GM19238 (cell line): ENCODE data around the gene DPEP2NB.
"Not testable (repeated sequence)": the region's sequence is repeated elsewhere in the genome, so short reads cannot be mapped to it uniquely, and the experiment has no call there.

Source experiments
- DNase-seq: peaks from one replicate; pipeline ENCODE4 v3.0.0; 2011; ENCODE audit warnings: low spot score; ENCODE audit not compliant: insufficient read length

DPEP2NB gene

DNA sequence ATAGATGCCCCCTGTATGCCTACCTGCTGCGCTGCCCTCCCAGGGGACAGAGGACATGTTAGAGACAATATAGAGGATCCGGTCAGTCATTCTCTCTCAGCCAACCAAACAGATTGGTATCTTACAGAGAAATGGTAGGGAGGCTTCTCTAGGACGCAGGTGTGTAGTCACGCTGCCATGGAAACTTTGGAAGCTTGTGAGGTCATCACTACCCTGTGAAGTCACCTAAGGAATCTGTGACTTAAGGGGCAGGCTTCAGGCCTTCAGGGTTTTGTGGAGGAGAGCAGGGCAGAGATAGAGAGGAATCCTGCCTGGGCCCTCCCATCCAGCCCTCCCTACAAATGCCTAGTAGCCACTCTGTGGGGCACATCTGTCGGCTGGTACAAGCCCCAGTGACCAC is at the start of gene DPEP2NB:
Gene DPEP2NB (minus strand): TSS at position 231 of the 400 bp plus-strand sequence. CDS start 141 bp downstream, at position 90.
- no peak for DNase-seq

DNA sequence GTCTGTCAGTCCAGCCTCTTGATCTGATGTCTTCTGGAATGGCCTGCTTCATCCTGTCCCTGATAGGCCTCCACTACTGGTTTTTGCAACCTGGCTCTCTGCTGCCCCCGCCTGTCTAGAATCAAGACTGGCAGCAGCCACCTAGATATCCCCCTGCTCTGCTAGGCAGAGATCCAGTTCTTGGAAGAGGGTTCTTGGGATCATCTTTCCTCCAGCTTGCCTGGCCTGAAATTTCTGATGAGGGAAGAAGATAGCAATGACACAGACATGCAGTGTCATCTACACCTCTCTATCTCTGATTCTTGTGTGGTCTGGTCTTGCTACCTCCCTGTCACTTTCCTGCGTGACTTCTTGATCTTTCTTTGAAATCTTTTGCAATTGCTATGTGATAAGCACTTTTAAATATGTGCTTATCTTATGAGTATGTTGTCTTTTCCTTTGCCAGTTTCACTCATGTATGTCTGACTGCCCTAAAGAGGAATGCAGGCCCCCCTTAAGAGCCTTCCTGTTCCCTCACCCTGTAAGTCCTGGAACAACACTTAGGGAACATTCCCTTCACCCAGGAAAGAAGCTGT is 49.2 kb upstream of the DPEP2NB start:
- peak; percentile 69 for DNase-seq

GRCh38 chr16:68062910-68063393 is 47.2 kb upstream of the DPEP2NB start:
- DNase-seq = no peak

- no peak for DNase-seq
These were observed 45.7 kb upstream of the DPEP2NB start for GRCh38 chr16:68061396-68061795.

GRCh38 chr16:68059804-68060203 is 44.1 kb upstream of the DPEP2NB start:
- no peak for DNase-seq

DNA sequence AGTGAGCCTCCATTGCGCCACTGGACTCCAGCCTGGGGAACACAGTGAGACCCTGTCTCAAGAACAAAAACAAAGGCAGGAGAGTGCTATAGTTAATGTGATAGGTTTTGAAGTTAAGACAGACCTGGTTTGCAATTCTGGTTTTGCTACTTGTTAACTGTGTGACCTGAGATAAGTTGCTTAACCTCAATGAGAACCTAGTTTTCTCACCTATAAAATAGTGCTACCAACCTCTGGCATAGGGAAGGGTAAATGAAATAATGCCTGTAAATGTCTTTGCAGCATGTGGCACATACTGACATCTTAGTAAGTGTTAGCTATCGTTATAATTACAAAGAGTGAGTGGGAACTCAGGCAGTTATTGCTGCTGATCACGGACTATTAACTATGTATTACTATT is 39.7 kb upstream of the DPEP2NB start:
- no peak for DNase-seq

DNA sequence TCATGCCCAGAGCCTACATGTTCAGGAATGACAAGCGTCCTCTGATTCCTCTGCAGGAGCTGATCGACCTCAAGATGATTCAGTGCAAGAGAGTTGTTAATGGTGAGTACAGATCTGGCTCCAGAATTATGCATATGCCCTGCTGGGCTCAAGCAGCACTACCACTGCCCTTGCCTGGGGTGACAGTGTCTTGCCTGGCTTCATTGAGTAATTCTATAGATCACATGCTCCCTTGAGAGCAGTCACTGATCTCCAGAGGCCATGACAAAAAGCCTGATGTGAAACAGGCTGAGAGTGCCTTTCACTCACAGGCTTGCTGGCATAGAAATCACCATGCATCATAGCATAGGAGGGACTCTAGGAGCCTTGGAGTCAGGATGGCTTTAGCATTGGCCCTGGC is 33.7 kb upstream of the DPEP2NB start:
- no peak for DNase-seq

DNA sequence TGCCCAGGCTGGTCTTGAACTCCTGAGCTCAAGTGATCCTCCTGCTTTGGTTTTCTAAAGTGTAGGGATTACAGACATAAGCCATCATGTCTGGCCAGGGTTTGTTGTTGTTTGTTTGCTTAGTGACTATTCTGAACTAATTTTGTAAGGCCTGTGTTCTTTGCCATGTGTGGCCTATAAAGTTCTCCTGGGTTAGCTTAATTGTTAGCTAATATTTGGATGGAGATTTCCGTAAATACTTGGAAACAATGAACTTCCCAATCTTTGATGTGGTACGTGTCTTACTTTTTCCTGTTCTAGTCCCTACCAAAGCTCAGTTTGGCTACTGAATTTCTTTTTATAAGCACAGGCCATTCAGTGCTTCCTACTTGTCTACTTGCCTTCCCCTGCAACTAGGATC is 32.3 kb upstream of the DPEP2NB start:
- DNase-seq = no peak

DNA sequence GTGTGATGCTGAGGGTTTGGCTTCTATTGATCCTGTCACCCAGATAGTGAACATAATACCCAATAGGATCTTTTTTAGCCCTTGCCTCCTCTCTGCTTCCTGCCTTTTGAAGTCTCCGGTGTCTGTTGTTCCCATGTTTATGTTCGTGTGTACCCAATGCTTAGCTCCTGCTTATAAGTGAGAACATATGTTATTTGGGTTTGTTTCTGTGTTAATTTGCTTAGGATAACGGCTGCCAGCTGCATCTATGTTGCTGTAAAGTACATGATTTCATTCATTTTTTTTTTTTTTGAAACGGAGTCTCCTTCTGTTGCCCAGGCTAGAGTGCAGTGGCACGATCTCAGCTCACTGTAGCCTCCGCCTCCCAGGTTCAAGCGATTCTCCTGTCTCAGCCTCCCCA is 30.4 kb upstream of the DPEP2NB start:
- no peak for DNase-seq

- DNase-seq = no peak
These were observed 26.1 kb upstream of the DPEP2NB start for GRCh38 chr16:68041783-68042182.

GRCh38 chr16:68040506-68041288 is 25.0 kb upstream of the DPEP2NB start:
- peak; percentile 74 for DNase-seq

DNA sequence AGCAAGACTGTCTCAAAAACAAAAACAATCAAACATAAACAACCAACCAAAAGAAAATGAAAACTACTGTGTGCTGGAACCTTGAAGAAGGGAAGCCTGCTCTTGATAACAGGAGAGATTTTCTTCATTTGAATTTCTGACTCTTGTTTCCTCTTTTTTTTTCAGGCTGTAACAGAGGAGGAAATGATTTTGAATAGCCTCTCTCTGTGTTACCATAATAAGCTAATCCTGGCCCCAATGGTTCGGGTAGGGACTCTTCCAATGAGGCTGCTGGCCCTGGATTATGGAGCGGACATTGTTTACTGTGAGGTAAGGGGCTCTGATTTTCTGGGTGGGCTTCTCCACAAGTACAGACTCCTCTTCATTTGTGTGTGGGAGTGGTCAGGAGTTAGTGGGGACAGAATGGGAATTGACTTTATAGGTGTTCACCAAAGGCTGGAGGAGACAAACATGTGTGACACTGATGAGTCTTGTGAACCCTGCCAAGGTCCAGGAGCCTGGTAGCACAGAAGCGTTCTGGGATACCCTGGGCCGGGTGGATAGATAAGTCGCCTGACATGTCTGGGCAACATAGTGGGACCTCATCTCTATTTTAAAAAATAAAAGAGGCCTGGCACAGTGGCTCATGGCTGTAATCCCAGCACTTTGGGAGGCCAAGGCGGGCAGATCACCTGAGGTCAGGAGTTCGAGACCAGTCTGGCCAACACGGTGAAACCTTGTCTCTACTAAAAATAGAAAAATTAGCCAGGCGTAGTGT is 22.3 kb upstream of the DPEP2NB start:
- DNase-seq = no peak

DNA sequence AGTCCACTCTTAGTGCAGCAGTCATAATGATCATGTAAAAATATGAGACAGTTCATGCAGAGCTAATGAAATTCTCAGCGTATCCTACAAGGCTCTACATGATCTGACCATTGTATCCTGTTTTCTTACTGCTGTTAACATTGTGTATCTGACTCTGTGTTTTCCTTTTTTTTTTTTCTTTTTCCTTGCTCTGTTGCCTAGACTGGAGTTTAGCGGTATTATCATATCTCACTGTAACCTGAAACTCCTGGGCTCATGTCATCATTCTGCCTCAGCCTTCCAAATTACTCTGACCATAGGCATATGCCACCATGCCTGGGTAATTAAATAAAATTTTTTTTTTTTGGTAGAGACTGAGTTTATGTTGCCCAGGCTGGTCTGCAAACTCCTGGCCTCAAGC is 19.5 kb upstream of the DPEP2NB start:
- no peak for DNase-seq

GRCh38 chr16:68033101-68033500 is 17.4 kb upstream of the DPEP2NB start:
- no peak for DNase-seq

- DNase-seq = no peak
These were observed 16.2 kb upstream of the DPEP2NB start for GRCh38 chr16:68031951-68032350.

DNA sequence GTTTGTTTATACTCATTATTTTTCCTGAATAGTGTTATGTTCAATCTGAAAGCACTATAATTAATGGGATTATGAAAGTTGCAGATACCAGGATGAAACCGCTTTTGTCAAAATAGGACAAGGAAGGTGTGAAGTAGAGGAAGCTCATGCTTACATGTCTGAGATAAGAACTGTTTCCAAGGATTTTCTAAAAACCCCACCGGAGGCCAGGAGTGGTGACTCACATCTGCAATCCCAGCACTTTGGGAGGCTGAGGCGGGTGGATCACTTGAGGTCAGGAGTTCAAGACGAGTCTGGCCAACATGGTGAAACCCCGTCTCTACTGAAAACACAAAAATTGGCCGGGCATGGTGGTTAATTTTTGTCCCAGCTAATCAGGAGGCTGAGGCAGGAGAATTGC is 14.4 kb upstream of the DPEP2NB start:
- DNase-seq = not testable (repeated sequence)

DNA sequence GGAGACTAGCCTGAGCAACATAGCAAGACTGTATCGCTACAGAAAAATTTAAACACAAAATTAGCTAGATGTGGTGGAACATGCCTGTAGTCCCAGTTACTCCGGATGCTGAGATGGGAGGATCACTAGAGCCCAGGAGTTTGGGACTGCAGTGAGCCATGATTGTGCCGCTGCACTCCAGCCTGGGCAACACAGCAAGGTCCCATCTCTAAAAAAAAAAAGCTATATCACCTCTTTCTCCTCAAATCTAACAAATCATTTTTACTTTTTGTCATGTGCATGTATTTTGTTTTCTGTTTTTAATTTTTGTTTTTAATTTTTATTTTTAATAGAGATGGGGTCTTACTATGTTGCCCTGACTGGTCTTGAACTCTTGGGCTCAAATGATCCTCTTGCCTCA is 13.3 kb upstream of the DPEP2NB start:
- DNase-seq = no peak

- peak; percentile 77 for DNase-seq
These were observed 7.2 kb upstream of the DPEP2NB start, which contains the start of the genes DDX28 and DUS2 for GRCh38 chr16:68022728-68023537. TSS of gene DDX28 (minus strand) at chr16:68023232. CDS start at chr16:68023202, 30 bp downstream. TSS of gene DUS2 (plus strand) at chr16:68023284. CDS start at chr16:68038024, 14,740 bp downstream.

GRCh38 chr16:68022278-68022727 is 6.6 kb upstream of the DPEP2NB start:
- DNase-seq = no peak

DNA sequence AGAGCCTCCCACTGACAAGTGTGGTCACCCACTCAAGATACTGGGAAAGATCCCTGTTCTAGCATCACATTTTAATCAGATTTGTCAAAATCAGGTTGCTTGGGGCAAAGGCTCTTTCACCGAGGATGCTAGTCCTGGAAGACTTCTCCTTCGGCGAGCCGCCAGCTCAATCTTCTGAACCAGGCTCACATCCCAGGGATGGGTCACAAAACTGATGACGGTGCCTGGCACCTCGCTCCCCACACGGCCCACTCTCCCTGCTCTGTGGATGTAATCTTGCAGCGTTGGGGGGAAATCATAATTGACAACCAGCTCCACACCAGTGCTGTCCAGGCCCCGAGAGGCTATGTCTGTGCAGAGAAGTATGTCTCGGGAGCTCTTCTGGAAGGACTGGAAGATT is 5.8 kb upstream of the DPEP2NB start:
- no peak for DNase-seq

DNA sequence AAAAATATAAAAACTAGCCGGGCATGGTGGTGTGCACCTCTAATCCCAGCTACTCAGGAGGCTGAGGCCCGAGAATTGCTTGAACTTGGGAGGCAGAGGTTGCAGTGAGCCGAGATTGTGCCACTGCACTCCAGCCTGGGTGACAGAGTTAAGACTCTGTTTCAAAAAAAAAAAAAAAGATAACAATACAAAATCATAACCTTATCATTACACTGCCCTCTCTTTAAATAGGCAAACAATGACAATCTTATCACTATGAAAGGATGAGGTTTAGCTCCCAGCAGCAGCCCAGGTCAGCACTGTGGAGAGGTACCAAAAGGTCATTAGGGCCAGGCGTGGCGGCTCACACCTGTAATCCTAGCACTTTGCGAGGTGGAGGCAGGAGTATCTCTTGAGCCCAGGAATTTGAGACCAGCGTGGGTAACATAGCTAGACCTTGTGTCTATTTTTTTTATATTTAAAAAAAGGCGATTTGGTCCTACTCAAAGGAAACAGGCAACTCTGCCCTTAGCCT is 3.5 kb upstream of the DPEP2NB start:
- no peak for DNase-seq
